ENCODE results near the gene HAPLN2.
A peak's percentile ranks its signal among the peaks of the same experiment; 100 is the strongest.

HAPLN2 gene

DNA sequence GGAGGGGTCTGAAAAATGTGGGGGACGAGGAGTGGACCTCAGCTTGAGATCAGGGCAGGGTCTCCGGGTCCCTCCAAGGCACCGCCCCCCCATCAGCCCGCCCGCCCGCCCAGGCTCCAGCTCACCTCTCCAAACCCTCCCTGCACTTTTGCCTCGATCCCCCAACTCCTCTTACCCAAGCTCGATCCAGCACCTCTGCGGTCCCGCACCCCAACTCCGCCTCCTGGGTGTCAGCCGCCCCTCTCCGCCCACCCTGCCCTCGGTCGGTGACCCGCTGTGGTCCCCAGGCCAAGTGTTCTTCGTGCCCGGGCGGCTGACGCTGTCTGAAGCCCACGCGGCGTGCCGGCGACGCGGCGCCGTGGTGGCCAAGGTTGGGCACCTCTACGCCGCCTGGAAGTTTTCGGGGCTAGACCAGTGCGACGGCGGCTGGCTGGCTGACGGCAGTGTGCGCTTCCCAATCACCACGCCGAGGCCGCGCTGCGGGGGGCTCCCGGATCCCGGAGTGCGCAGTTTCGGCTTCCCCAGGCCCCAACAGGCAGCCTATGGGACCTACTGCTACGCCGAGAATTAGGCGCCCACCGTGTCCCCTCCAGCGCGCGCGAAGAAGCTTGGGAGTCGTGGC, 5.7 kb downstream of the HAPLN2 start:
- ATAC-seq (ENCODE audit: low read depth) (no peak), DNase-seq (ENCODE audit: low spot score) (no peak)
- Histone ChIP-seq H3K4me1 (ENCODE audit: insufficient read depth, poor library complexity, severe bottlenecking) (no peaks in the 10 kb centered on the region), H3K36me3 (ENCODE audit: low read depth) (no peaks in the 10 kb centered on the region), H3K27ac (ENCODE audit: poor library complexity, severe bottlenecking) (no peak overlapping the region), H3K4me3 (ENCODE audit: severe bottlenecking) (peak overlapping the region; percentile 20), H3K9me3 (ENCODE audit: severe bottlenecking) (no peaks in the 10 kb centered on the region), H3K27me3 (ENCODE audit: insufficient read depth, poor library complexity, severe bottlenecking) (peaks cover 63% of the 10 kb centered on the region)
- TF ChIP-seq, protein P1, sequence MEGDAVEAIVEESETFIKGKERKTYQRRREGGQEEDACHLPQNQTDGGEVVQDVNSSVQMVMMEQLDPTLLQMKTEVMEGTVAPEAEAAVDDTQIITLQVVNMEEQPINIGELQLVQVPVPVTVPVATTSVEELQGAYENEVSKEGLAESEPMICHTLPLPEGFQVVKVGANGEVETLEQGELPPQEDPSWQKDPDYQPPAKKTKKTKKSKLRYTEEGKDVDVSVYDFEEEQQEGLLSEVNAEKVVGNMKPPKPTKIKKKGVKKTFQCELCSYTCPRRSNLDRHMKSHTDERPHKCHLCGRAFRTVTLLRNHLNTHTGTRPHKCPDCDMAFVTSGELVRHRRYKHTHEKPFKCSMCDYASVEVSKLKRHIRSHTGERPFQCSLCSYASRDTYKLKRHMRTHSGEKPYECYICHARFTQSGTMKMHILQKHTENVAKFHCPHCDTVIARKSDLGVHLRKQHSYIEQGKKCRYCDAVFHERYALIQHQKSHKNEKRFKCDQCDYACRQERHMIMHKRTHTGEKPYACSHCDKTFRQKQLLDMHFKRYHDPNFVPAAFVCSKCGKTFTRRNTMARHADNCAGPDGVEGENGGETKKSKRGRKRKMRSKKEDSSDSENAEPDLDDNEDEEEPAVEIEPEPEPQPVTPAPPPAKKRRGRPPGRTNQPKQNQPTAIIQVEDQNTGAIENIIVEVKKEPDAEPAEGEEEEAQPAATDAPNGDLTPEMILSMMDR (IDR thresholded peaks at IDR 0.05; ENCODE audit: poor library complexity, severe bottlenecking): no peak

DNA sequence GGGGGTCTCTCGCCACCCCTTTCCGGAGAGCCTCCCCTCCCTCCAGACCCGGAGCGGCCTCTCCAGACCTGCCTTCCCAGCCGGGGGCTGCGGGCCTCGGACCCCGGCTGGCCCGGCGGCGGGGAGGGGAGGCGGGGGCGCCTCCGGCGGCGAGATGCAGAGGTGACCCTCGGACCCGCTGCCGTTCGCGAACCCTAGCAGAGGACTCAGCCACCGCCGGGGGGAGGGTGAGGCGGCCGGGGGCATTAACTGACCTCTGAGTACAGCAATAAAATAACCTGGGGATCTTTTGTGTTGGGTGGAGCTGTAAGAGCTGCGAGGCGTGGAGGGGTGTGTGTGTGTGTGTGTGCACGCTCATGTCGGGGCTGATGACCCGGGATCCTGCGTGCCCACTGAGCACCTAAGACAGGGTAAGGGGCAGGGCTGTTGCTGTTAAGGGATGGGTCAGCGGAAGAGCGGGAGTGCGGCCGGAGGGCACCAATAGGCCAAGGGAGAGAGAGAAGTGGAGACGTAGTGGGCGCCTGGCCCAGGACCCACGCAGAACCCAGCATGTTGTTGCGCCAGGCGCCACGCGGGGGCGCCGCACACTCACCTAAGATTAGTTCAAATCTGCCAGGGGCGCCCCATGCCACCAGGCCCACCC, 6.3 kb downstream of the HAPLN2 start:
- H3K36me3 ChIP-seq (ENCODE audit: low read depth): no peaks in the 10 kb centered on the region
- peaks cover 56% of the 10 kb centered on the region for H3K27me3 ChIP-seq (ENCODE audit: insufficient read depth, poor library complexity, severe bottlenecking)
- no peak overlapping the region for H3K27ac ChIP-seq (ENCODE audit: poor library complexity, severe bottlenecking)
- H3K4me3 ChIP-seq (ENCODE audit: severe bottlenecking): no peak overlapping the region
- peak; percentile 19; the same call in 1 of the 3 replicates for ATAC-seq (ENCODE audit: low read depth)
- H3K4me1 ChIP-seq (ENCODE audit: insufficient read depth, poor library complexity, severe bottlenecking): no peaks in the 10 kb centered on the region
- no peak for DNase-seq (ENCODE audit: low spot score)
- TF ChIP-seq, protein P1 (IDR thresholded peaks at IDR 0.05; ENCODE audit: poor library complexity, severe bottlenecking): peak; percentile 89
- H3K9me3 ChIP-seq (ENCODE audit: severe bottlenecking): no peaks in the 10 kb centered on the region

DNA sequence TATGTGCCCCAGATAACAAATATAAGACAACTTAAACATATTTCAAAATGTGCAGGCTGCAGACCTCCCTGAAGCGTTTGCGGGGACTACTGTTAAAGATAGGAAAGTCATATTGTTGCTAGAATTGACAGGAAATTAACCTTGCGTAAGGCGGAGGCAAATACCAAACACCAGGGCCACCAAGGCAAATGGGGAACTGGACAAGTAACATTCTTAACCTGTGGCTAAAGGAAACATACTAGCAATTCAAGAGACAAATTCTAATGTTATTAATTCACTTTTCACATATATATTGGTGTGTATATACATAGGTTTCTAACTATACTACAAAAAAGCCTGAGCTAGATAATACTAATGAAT, 6.8 kb downstream of the HAPLN2 start:
- Histone ChIP-seq H3K27ac (ENCODE audit: poor library complexity, severe bottlenecking) (no peak overlapping the region), H3K9me3 (ENCODE audit: severe bottlenecking) (no peaks in the 10 kb centered on the region), H3K27me3 (ENCODE audit: insufficient read depth, poor library complexity, severe bottlenecking) (peaks cover 57% of the 10 kb centered on the region), H3K36me3 (ENCODE audit: low read depth) (no peaks in the 10 kb centered on the region), H3K4me1 (ENCODE audit: insufficient read depth, poor library complexity, severe bottlenecking) (no peaks in the 10 kb centered on the region), H3K4me3 (ENCODE audit: severe bottlenecking) (no peak overlapping the region)
- DNase-seq (ENCODE audit: low spot score) (no peak), ATAC-seq (ENCODE audit: low read depth) (no peak)
- TF ChIP-seq, protein P1 (IDR thresholded peaks at IDR 0.05; ENCODE audit: poor library complexity, severe bottlenecking): peak; percentile 54

DNA sequence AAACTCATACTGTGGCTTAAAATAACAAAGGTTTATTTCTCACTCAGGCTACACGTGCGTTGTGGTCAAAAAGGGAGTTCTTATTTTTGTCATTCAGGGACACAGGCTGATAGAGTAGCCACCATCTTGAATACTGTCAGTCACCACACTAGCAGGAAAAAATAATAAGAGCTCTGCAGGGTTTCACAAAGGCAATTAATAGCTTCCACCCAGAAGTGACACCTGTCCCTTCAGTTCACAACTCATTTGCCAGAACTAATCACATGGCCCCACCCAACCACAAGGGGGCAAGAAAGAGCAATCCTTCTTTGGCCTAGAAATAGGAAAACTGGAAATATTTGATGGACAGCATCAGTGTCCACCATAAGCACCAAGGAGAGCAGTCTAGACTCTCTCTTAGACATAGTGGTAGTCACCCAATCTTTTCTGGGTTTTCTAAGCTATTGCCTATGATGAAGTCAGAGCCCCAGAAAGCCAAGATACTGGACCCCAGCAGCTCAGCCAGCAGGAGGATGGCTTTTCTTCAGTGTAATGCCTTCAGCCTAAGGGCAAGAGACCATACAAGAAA, 8.2 kb downstream of the HAPLN2 start:
- no peaks in the 10 kb centered on the region for H3K4me1 ChIP-seq (ENCODE audit: insufficient read depth, poor library complexity, severe bottlenecking)
- ATAC-seq (ENCODE audit: low read depth) (peak; percentile 41), DNase-seq (ENCODE audit: low spot score) (no peak)
- peaks cover 60% of the 10 kb centered on the region for H3K27me3 ChIP-seq (ENCODE audit: insufficient read depth, poor library complexity, severe bottlenecking)
- H3K4me3 ChIP-seq (ENCODE audit: severe bottlenecking): no peak overlapping the region
- no peak overlapping the region for H3K27ac ChIP-seq (ENCODE audit: poor library complexity, severe bottlenecking)
- TF ChIP-seq, protein P1 (IDR thresholded peaks at IDR 0.05; ENCODE audit: poor library complexity, severe bottlenecking): peak; percentile 84
- H3K36me3 ChIP-seq (ENCODE audit: low read depth): no peaks in the 10 kb centered on the region
- no peaks in the 10 kb centered on the region for H3K9me3 ChIP-seq (ENCODE audit: severe bottlenecking)
